Bronchial epithelial cell (primary cell): Measurements from ENCODE around the gene BLID. TPM values are rescaled to one million over a fixed set of nuclear protein-coding genes. Genes with fewer than 3 reads are reported as not detected.

ENCODE experiments used
- DNase-seq: peaks from one replicate; pipeline ENCODE4 v3.0.0-alpha.2; 2010; ENCODE audit warnings: low read depth
- FAIRE-seq: peaks from 2 replicates; lab custom pipeline; 2011; peaks lifted over from hg19 to GRCh38; lab: Jason Lieb, UNC
- H3K27me3 ChIP-seq: 2 replicates; pipeline ENCODE4 v1.5.1; 2011; ENCODE audit warnings: low read length; ENCODE audit not compliant: control insufficient read depth, insufficient read depth
- H3K36me3 ChIP-seq: 2 replicates; pipeline ENCODE4 v1.5.1; 2011; ENCODE audit warnings: low read length; ENCODE audit not compliant: control insufficient read depth, insufficient read depth
- H3K4me3 ChIP-seq: 2 replicates; pipeline ENCODE4 v1.5.1; 2011; ENCODE audit warnings: mild to moderate bottlenecking, low read depth, low read length, control low read depth
- total RNA-seq: library from RNA; depleted of rRNA; stranded (reverse); fragments of >200 nt; gene quantifications from 2 replicates; pipeline ENCODE4 v1.2.1, GENCODE V29; 2014
- TF ChIP-seq, protein P1 (sequence below): IDR thresholded peaks from 2 replicates; pipeline ENCODE4 v1.5.1; 2011; ENCODE audit warnings: mild to moderate bottlenecking, moderate library complexity, low read length, control low read depth, inconsistent platforms; ENCODE audit not compliant: insufficient read depth, severe bottlenecking

Gene BLID
- total RNA-seq, 1 donor from 2014 or later: not detected

DNA sequence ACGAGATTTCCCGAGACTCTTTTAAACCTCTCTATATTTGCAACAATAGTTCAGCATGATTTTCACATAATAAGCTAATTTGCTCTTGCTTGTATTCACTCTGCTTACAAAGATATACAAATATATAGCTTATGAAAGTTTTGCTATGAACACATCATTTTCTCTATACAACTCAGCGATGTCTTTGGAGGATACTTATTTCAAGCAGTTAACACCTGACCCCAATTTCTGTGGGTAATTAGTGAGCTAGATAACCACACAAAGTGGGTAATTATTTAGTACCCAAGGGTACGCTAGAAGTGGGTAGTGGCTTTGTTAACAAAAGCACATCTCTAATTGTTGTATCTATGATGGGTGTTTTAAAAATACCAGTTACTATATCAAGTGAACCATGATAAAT is 12.3 kb downstream of the BLID start:
- Histone ChIP-seq H3K36me3 (no peaks in the 10 kb centered on the region), H3K27me3 (no peaks in the 10 kb centered on the region), H3K4me3 (no peak overlapping the region)
- FAIRE-seq: no peak
- TF ChIP-seq, protein P1, sequence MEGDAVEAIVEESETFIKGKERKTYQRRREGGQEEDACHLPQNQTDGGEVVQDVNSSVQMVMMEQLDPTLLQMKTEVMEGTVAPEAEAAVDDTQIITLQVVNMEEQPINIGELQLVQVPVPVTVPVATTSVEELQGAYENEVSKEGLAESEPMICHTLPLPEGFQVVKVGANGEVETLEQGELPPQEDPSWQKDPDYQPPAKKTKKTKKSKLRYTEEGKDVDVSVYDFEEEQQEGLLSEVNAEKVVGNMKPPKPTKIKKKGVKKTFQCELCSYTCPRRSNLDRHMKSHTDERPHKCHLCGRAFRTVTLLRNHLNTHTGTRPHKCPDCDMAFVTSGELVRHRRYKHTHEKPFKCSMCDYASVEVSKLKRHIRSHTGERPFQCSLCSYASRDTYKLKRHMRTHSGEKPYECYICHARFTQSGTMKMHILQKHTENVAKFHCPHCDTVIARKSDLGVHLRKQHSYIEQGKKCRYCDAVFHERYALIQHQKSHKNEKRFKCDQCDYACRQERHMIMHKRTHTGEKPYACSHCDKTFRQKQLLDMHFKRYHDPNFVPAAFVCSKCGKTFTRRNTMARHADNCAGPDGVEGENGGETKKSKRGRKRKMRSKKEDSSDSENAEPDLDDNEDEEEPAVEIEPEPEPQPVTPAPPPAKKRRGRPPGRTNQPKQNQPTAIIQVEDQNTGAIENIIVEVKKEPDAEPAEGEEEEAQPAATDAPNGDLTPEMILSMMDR: no peak
- no peak for DNase-seq

DNA sequence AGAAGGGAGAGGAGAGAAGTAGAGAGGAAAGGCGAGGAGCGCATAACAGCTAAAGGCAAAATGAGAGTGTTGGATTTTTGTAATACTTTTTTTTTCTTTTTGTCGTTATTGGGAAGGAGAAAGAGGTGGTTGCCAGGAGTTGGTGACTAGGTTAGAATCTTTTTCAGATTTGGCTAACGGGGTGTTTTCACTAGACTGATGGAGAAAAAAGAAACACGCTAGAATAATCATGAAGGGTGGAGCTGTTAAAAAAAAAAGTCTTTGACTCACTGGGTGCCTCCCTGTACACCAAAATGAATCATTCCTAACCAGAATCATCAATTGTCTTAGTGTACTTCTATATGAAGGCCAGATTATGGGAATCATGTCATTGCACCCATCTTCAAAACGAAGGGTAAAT is 12.7 kb downstream of the BLID start:
- Histone ChIP-seq H3K27me3 (no peaks in the 10 kb centered on the region), H3K36me3 (no peaks in the 10 kb centered on the region), H3K4me3 (no peak overlapping the region)
- FAIRE-seq (no peak), DNase-seq (peak; percentile 71)
- TF ChIP-seq, protein P1: no peak

DNA sequence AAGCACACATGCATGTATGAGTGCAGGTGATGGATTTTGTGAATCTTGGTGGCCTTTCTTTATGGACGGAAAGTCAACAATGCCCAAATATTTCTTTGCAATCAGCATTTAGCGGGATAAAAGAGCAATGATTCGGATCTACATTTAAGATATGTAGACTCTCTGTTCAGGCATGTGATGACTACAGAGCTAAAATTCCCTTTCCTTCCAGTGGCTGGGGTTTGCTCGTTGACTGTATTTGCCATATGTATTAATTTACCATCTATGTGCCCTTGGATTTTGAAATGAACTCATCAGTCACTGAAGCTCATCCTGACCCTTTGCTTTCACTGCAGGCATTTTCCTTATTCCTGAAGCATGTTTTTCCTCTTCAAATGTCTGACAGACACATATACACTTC is 13.6 kb downstream of the BLID start:
- FAIRE-seq (no peak), DNase-seq (peak; percentile 13)
- H3K36me3 ChIP-seq: no peaks in the 10 kb centered on the region
- TF ChIP-seq, protein P1: no peak
- no peaks in the 10 kb centered on the region for H3K27me3 ChIP-seq
- no peak overlapping the region for H3K4me3 ChIP-seq

DNA sequence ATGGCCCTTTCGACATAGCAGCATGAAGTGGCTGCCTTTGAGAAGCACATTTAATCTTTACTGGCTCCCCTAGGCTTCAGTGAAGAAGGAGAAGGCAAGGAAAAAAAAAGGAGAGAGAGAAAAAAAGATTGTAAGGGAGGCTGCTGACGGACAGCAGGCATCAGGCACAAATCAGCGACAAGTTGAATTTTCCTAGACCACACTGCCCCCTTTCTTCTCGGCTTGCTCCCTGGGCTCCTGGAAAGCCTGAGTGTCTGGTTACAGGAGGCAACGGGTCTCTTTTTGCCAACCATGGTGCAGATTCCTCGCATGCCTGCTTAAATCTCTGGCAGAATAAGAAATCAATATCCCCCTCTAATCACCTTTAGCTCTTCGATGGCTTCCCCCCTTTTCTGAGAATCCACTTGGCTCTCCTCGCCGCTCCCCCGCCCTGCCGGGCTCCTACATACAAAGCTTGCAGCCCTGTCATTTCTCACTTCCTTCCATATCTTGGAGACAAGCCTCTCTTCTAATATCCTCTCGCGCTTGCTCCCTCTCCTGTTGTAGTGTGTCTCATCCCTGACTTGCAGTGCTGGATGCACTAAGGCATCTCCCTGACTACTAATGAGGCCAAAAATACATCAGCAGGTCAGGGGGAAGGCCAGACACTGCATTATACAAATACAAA is 14.3 kb downstream of the BLID start:
- H3K27me3 ChIP-seq: no peaks in the 10 kb centered on the region
- FAIRE-seq (peak; percentile 50), DNase-seq (peak; percentile 68)
- TF ChIP-seq, protein P1: peak; percentile 73
- no peaks in the 10 kb centered on the region for H3K36me3 ChIP-seq
- peak overlapping the region; percentile 42 for H3K4me3 ChIP-seq

DNA sequence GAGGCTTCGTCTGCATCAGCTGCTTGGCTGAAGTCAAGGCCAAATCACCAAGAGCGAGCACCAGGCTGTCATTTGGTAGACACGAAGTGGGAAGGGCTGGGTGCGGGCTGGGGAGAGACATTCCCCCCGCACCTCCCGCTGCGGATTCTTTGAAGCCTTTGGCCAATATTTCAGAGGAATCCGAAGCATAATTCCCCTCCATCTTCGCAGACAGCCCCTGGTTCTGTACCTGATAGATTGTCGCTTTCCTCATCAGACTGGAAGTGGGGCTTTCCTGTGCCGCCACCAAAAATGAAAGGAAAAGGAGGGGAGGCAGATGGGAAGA is 15.3 kb downstream of the BLID start:
- DNase-seq (peak; percentile 29), FAIRE-seq (no peak)
- H3K36me3 ChIP-seq: no peaks in the 10 kb centered on the region
- H3K27me3 ChIP-seq: no peaks in the 10 kb centered on the region
- H3K4me3 ChIP-seq: peak overlapping the region; percentile 42
- TF ChIP-seq, protein P1: no peak

DNA sequence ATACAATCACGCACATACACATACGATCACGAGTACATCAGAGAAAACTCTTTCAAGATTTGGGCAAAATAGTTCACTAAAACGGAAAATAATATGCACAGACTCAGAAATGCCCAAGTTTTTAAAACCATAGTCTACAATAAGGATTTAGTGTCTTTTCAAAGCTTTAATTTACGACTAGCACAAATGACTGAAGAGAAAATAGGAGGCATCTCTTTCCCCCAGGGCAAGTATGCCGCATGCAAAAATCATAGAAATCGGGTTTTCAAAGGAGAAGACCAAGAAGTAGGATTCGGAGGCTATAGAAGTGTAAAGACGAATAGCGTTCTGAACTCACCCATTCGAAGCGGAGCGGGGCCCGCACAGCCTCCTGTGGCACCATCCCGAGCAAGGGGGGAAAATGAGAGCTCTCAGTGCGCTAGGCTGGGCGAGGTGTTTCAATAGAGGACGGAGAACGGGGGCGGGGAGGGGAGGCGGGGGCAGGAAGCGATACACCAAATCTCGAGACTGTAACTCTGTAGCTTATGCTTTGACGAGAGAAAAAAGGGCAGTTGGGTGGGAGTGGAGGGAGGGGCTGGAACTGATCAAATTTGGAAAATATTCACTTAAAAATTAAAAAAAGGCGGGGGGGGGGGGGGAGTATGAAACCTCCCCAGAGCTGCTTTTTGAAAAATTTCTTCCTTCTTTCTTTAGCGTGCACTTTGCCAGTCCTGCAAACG is 15.8 kb downstream of the BLID start:
- peak overlapping the region; percentile 42 for H3K4me3 ChIP-seq
- no peaks in the 10 kb centered on the region for H3K36me3 ChIP-seq
- FAIRE-seq (no peak), DNase-seq (peak; percentile 39)
- H3K27me3 ChIP-seq: no peaks in the 10 kb centered on the region
- TF ChIP-seq, protein P1: no peak
